Right lobe of liver (tissue), 4 donors: ENCODE data around the gene DENND4C.

Experiments used
- CTCF ChIP-seq, 4 donors: fragments of 200-600 bp in 3 of 4; fragments of 450-650 bp in 1 of 4; IDR thresholded peaks; one replicate each; pipeline versions ENCODE4 v1.5.1 to v1.8.0; 2016 to 2022; ENCODE audit warnings: antibody characterized with exemption in 4 of 4, mild to moderate bottlenecking in 2 of 4
- POLR2A ChIP-seq: fragments of 450-650 bp; IDR thresholded peaks from one replicate; pipeline ENCODE4 v1.6.1; 2017; ENCODE audit warnings: antibody characterized with exemption, mild to moderate bottlenecking
- donor health status: DM: no; HTN: no; CAD: no.
- donor health status: DM: no; HTN: no; CAD: no.
- donor health status: DM: no; HTN: yes; CAD: no.

- TF ChIP-seq POLR2A: no peak
- no peak for TF ChIP-seq CTCF (IDR thresholded peaks at IDR 0.05)
These were observed 32.1 kb upstream of the DENND4C start for GRCh38 chr9:19198406-19198805.
